Fibroblast of lung (primary cell): Measurements from ENCODE around the gene SPSB1.

Experiments
- EZH2 ChIP-seq: IDR thresholded peaks from 2 replicates; pipeline ENCODE4 v1.5.1; 2012; ENCODE audit warnings: low read length, control low read depth, mild to moderate bottlenecking; ENCODE audit errors: missing control alignments
- TF ChIP-seq, protein P1 (sequence below), 2 donors: IDR thresholded peaks in 1 of 2; conservative IDR thresholded peaks in 1 of 2; 1 replicate in 1 of 2; 2 replicates in 1 of 2; pipeline ENCODE4 v1.5.1; 2011 to 2012; ENCODE audit warnings: low read length in 2 of 2, control low read depth in 1 of 2, inconsistent platforms in 1 of 2, low read depth in 1 of 2, mild to moderate bottlenecking in 1 of 2

DNA sequence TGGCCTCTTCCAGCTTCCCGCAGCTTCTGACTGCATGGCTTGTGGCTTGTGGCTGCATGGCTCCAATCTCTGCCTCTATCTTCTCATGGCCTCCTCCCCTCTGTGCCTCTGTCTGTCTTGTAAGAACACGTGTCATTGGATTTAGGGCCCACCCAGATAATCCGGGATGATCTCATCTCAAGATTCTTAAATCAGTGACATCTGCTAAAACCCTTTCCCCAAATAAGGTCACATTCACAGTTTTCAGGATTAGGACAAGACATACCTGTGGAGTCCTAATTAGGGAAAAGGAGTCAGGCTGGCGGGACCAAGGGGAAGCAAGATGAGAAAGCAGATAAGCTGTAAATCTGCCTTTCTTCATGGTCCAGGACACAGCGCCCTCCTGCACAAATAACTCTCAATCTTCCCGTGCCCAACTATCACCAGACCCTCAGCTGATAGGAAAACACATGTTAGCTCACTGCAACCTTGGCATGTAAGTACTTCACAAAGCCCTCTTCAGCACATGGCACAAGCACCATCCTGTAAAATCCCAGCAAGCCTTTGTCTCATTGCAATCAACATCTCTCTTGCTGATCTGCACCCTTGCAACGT, 82.2 kb downstream of the SPSB1 start:
- TF ChIP-seq, protein P1, sequence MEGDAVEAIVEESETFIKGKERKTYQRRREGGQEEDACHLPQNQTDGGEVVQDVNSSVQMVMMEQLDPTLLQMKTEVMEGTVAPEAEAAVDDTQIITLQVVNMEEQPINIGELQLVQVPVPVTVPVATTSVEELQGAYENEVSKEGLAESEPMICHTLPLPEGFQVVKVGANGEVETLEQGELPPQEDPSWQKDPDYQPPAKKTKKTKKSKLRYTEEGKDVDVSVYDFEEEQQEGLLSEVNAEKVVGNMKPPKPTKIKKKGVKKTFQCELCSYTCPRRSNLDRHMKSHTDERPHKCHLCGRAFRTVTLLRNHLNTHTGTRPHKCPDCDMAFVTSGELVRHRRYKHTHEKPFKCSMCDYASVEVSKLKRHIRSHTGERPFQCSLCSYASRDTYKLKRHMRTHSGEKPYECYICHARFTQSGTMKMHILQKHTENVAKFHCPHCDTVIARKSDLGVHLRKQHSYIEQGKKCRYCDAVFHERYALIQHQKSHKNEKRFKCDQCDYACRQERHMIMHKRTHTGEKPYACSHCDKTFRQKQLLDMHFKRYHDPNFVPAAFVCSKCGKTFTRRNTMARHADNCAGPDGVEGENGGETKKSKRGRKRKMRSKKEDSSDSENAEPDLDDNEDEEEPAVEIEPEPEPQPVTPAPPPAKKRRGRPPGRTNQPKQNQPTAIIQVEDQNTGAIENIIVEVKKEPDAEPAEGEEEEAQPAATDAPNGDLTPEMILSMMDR (conservative IDR thresholded peaks at IDR 0.05 in 1 of 2, IDR thresholded peaks at IDR 0.05 in 1 of 2; ENCODE audit: low read depth in 1 of 2, low read length in 2 of 2): no peak
- TF ChIP-seq EZH2: no peak
